HL-60 (cell line): ENCODE measurements around the gene PXDN.

Source experiments
- CTCF ChIP-seq: IDR thresholded peaks from one replicate; pipeline ENCODE4 v1.5.1; 2011; ENCODE audit warnings: low read length, control low read depth, inconsistent platforms; ENCODE audit not compliant: insufficient read depth
- POLR2AphosphoS5 ChIP-seq: IDR thresholded peaks from 2 replicates; pipeline ENCODE4 v1.6.1; 2012; ENCODE audit warnings: low read depth
- REST ChIP-seq: IDR thresholded peaks from 2 replicates; pipeline ENCODE4 v1.6.1; 2012; ENCODE audit warnings: low read depth; ENCODE audit not compliant: insufficient replicate concordance

- TF ChIP-seq CTCF (no peak), REST (no peak), POLR2AphosphoS5 (no peak)
These were observed 29.6 kb upstream of the PXDN start for GRCh38 chr2:1773883-1774282.
